ENCODE results near the gene PSD. TPM values are rescaled to one million over a fixed set of nuclear protein-coding genes. Genes with fewer than 3 reads are reported as not detected.

PSD gene
- total and polyA plus RNA-seq, 12 donors: 0.19 to 1.5 (median 0.42) TPM; not detected in 1

GRCh38 chr10:102453502-102453901 is 34.9 kb upstream of the PSD start:
- 72 to 84% methylated on average over 5 of the region's 5 CpGs for WGBS, 2 donors

GRCh38 chr10:102452672-102453340 is 34.2 kb upstream of the PSD start:
- Histone ChIP-seq H3K9me3 (no peaks in the 10 kb centered on the region), H3K4me3 (no peak overlapping the region), H3K4me1 (peaks cover 2 to 71% (median 17%) of the 10 kb centered on the region in 9 donors), H3K27me3 (no peaks in the 10 kb centered on the region), H3K36me3 (peaks cover 0 to 12% (median 0%) of the 10 kb centered on the region in 9 donors), H3K27ac (peak overlapping the region in 3 of 10 donors; percentile 27 to 83 (median 44))
- 49 to 57% methylated on average over 3 of the region's 3 CpGs for WGBS, 2 donors
- ATAC-seq (peak in 5 of 8 donors; percentile 8 to 36 (median 22)), DNase-seq (peak in 1 of 2 donors; percentile 42)
- TF ChIP-seq CTCF (IDR thresholded peaks at IDR 0.05): no peak
- intact Hi-C loops (cut with DNase I): loop anchor here in 1 of 10 donors (10.0 kb wide), 1 partner anchor 58 kb away; the partner anchor contains the start of gene NFKB2

More at GRCh38 chr10:102453502-102453901, 34.9 kb upstream of the PSD start:
- H3K4me3 ChIP-seq: no peak overlapping the region
- intact Hi-C loops (cut with DNase I): loop anchor here in 1 of 10 donors (10.0 kb wide), 1 partner anchor 59 kb away; the partner anchor contains the start of gene NFKB2
- no peak for TF ChIP-seq CTCF (IDR thresholded peaks at IDR 0.05)
- DNase-seq (no peak), ATAC-seq (no peak)
- H3K36me3 ChIP-seq: peaks cover 0 to 12% (median 0%) of the 10 kb centered on the region in 9 donors
- peaks cover 2 to 71% (median 17%) of the 10 kb centered on the region in 9 donors for H3K4me1 ChIP-seq
- no peaks in the 10 kb centered on the region for H3K27me3 ChIP-seq
- no peaks in the 10 kb centered on the region for H3K9me3 ChIP-seq
- peak overlapping the region in 4 of 10 donors; percentile 9 to 83 (median 36) for H3K27ac ChIP-seq

GRCh38 chr10:102451105-102451969 is 32.8 kb upstream of the PSD start, which contains the start of gene C10orf95:
Gene C10orf95 (minus strand): TSS chr10:102451543. CDS start chr10:102451093, 450 bp downstream.
- intact Hi-C loops (cut with DNase I): loop anchor here in 1 of 10 donors (10.0 kb wide), 1 partner anchor 57 kb away; the partner anchor contains the start of gene NFKB2

More at GRCh38 chr10:102451105-102451969, 32.8 kb upstream of the PSD start, which contains the start of gene C10orf95:
- peak within 1 kb of the TSS in 9 of 10 donors; percentile 73 to 90 (median 85) for H3K27ac ChIP-seq
- ATAC-seq (no peak), DNase-seq (no peak)
- H3K36me3 ChIP-seq: peaks cover 0 to 12% (median 0%) of the 10 kb centered on the region in 9 donors
- no peaks in the 10 kb centered on the region for H3K27me3 ChIP-seq
- TF ChIP-seq CTCF (IDR thresholded peaks at IDR 0.05): no peak
- H3K4me3 ChIP-seq: peak within 1 kb of the TSS; percentile 74 to 88 (median 82)
- peaks cover 2 to 65% (median 17%) of the 10 kb centered on the region in 9 donors for H3K4me1 ChIP-seq
- WGBS, 2 donors: 38% methylated on average over 28 of the region's 28 CpGs
- H3K9me3 ChIP-seq: no peaks in the 10 kb centered on the region

Data from heart right ventricle (tissue), 16 donors.